CD14-positive monocyte (primary cell): ENCODE results near the gene HPCA. TPM values are rescaled to one million over a fixed set of nuclear protein-coding genes. Genes with fewer than 3 reads are reported as not detected.
A peak's percentile ranks its signal among the peaks of the same experiment; 100 is the strongest.

Source experiments
- DNase-seq, 3 donors: peaks; one replicate each; pipeline ENCODE4 v3.0.0-alpha.2; 2011 to 2022
- H2AFZ ChIP-seq: 2 replicates; pipeline ENCODE4 v1.6.0; 2012; ENCODE audit warnings: mild to moderate bottlenecking, low read depth, low read length, inconsistent platforms; ENCODE audit not compliant: insufficient read depth, poor library complexity, severe bottlenecking
- H3K27ac ChIP-seq, 2 donors: 1 replicate in 1 of 2; 2 replicates in 1 of 2; pipeline ENCODE4 v1.5.1; 2012 to 2013; ENCODE audit warnings: low read length in 2 of 2, control low read depth in 1 of 2, inconsistent platforms in 1 of 2, low read depth in 1 of 2, mild to moderate bottlenecking in 1 of 2
- H3K27me3 ChIP-seq, 2 donors: one replicate each; pipeline versions ENCODE4 v1.6.0 to v1.6.1; 2011 to 2013; ENCODE audit warnings: low read length in 2 of 2; ENCODE audit not compliant: control insufficient read depth in 2 of 2, insufficient read depth in 2 of 2
- H3K36me3 ChIP-seq, 2 donors: replicated peaks in 1 of 2; 1 replicate in 1 of 2; 2 replicates in 1 of 2; pipeline versions ENCODE4 v1.5.1 to v1.6.1; 2012 to 2013; ENCODE audit warnings: low read length in 2 of 2, control low read depth in 1 of 2, inconsistent platforms in 1 of 2, mild to moderate bottlenecking in 1 of 2; ENCODE audit not compliant: insufficient read depth in 2 of 2, control insufficient read depth in 1 of 2
- H3K4me1 ChIP-seq, 2 donors: 1 replicate in 1 of 2; 2 replicates in 1 of 2; pipeline versions ENCODE4 v1.5.1 to v1.6.1; 2012 to 2013; ENCODE audit warnings: low read length in 2 of 2, control low read depth in 1 of 2, inconsistent platforms in 1 of 2, mild to moderate bottlenecking in 1 of 2, moderate library complexity in 1 of 2; ENCODE audit not compliant: insufficient read depth in 2 of 2, control insufficient read depth in 1 of 2
- H3K4me2 ChIP-seq: replicated peaks from 2 replicates; pipeline ENCODE3; 2012; ENCODE audit warnings: low read length, moderate library complexity, mild to moderate bottlenecking; ENCODE audit not compliant: poor library complexity, severe bottlenecking; ENCODE audit errors: extremely low read depth
- H3K4me3 ChIP-seq, 3 experiments: fragments of 200-600 bp in 1 of 3; sonication (generic) in 1 of 3; replicated peaks in 1 of 3; 1 replicate in 2 of 3; 2 replicates in 1 of 3; pipeline ENCODE4 v1.5.1; 2011 to 2013; ENCODE audit warnings: low read length in 3 of 3, mild to moderate bottlenecking in 3 of 3, control low read depth in 2 of 3, low read depth in 2 of 3, inconsistent platforms in 1 of 3, moderate library complexity in 1 of 3
- H3K79me2 ChIP-seq: 2 replicates; pipeline ENCODE4 v1.6.0; 2012; ENCODE audit warnings: mild to moderate bottlenecking, control low read depth, inconsistent platforms, low read length, moderate library complexity; ENCODE audit not compliant: insufficient read depth
- H3K9ac ChIP-seq: 2 replicates; pipeline ENCODE4 v1.6.0; 2017; ENCODE audit warnings: low read length, mild to moderate bottlenecking; ENCODE audit not compliant: insufficient read depth, poor library complexity, severe bottlenecking
- H3K9me3 ChIP-seq, 2 donors: replicated peaks in 1 of 2; 1 replicate in 1 of 2; 2 replicates in 1 of 2; pipeline versions ENCODE4 v1.5.1 to v1.6.1; 2012 to 2013; ENCODE audit warnings: low read length in 2 of 2, control low read depth in 1 of 2; ENCODE audit not compliant: control insufficient read depth in 1 of 2, insufficient read depth in 1 of 2
- H4K20me1 ChIP-seq: 2 replicates; pipeline ENCODE4 v1.6.0; 2012; ENCODE audit warnings: mild to moderate bottlenecking, low read length, control low read depth, moderate library complexity; ENCODE audit not compliant: insufficient read depth
- H3K27ac Mint-ChIP-seq, 7 donors: one replicate each; pipeline ENCODE4 v1.8.0; 2020; ENCODE audit warnings: mild to moderate bottlenecking in 7 of 7, mixed read lengths in 7 of 7, moderate library complexity in 6 of 7, inconsistent platforms in 2 of 7
- H3K27me3 Mint-ChIP-seq, 3 donors: one replicate each; pipeline ENCODE4 v1.8.0; 2021 to 2022; ENCODE audit warnings: low read depth in 3 of 3, mild to moderate bottlenecking in 3 of 3, mixed read lengths in 3 of 3, moderate library complexity in 3 of 3, inconsistent platforms in 1 of 3
- H3K36me3 Mint-ChIP-seq, 2 donors: one replicate each; pipeline ENCODE4 v1.8.0; 2020; ENCODE audit warnings: mixed read lengths in 2 of 2, inconsistent platforms in 1 of 2, mild to moderate bottlenecking in 1 of 2
- H3K4me1 Mint-ChIP-seq: one replicate; pipeline ENCODE4 v1.8.0; 2020; ENCODE audit warnings: mild to moderate bottlenecking, mixed read lengths
- H3K4me3 Mint-ChIP-seq, 2 donors: one replicate each; pipeline ENCODE4 v1.8.0; 2020; ENCODE audit warnings: mild to moderate bottlenecking in 2 of 2, mixed read lengths in 2 of 2, moderate library complexity in 1 of 2
- H3K9me3 Mint-ChIP-seq, 7 donors: one replicate each; pipeline ENCODE4 v1.8.0; 2020 to 2022; ENCODE audit warnings: mixed read lengths in 7 of 7, mild to moderate bottlenecking in 6 of 7, moderate library complexity in 6 of 7, inconsistent platforms in 2 of 7
- WGBS: methylation state at CpG from one replicate; pipeline ENCODE4 v1.1.5; 2013; ENCODE audit warnings: missing lambda C conversion rate; ENCODE audit not compliant: insufficient coverage; 5-methylcytosine and 5-hydroxymethylcytosine counted together
- intact Hi-C, 2 donors: fragments of 100-400 bp; cut with micrococcal nuclease; formaldehyde crosslinking; loops; one replicate each; pipeline versions ENCODE4 v1.15.0 to v1.15.1; 2023
- polyA plus RNA-seq, 3 donors: library from polyadenylated mRNA; depleted of rRNA in 1 of 3; unstranded in 2 of 3; stranded (reverse) in 1 of 3; fragments of 300-500 nt in 2 of 3; fragments of >200 nt in 1 of 3; fragmentation: Illumina TruSeq in 2 of 3; gene quantifications; 1 replicate in 2 of 3; 2 replicates in 1 of 3; pipeline ENCODE4 v1.2.3, GENCODE V29; 2012 to 2021
- TF ChIP-seq, protein P1 (sequence below): fragments of 200-600 bp; IDR thresholded peaks from one replicate; pipeline ENCODE4 v1.8.0; 2022; ENCODE audit warnings: antibody characterized with exemption, mild to moderate bottlenecking

The HPCA gene
- polyA plus RNA-seq, 3 donors: not detected

DNA sequence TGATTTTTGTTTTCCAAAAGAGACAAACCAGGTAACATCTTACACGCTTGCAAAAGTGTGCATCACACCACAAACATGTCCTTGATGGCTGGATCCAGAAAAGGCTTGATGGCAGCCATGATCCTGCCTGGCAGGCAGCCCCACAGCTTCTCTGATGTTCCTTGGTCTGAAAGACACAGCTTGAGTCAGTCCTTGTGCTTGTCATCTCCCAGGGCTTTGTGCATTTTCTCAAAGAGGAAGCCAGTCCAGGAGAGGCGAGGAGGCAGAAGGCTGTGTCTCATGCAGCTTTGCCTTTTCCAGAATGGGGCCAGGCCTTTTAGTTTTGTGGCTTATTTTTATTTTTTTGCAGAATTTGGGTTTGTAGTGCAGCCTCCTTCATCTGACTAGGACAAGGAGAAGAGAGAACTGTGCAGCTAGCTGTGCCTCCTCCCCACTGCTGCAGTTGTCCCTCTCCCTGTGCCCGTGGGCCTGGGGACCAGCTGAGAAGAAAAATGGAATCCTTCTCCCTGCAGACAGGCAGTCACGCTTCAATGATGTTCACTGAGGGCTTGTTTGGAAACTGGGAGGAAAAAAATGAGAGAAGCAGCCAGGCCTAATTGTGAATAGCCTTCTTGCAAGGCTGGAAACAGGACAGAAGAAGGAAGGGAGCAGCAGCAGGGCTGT is 22.9 kb upstream of the HPCA start:
- peak overlapping the region in 1 of 7 donors; percentile 6 for H3K27ac Mint-ChIP-seq
- H3K4me1 Mint-ChIP-seq: no peaks in the 10 kb centered on the region

DNA sequence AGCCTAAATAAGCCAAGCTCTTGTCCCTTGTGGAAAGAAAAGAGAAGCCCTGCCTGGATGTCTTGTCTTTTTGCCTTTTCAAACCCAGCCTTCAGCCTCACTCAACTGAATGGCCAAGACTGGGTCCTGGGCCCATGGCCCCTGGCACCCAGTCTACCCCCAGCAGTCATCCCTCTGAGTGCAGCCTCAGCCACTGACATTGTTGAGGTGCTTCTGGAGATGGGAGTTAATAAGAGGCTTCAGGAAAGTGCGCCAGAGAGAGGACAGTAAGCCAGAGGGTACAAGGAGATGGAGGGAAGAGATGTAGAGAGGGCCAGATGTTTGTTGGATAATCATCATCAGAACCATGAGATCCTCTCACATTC is 22.4 kb upstream of the HPCA start:
- Mint-ChIP-seq H3K27ac (no peak overlapping the region), H3K4me3 (no peak overlapping the region), H3K4me1 (no peaks in the 10 kb centered on the region), H3K27me3 (peaks cover 2 to 9% (median 2%) of the 10 kb centered on the region in 3 donors), H3K36me3 (peaks cover 40 to 49% of the 10 kb centered on the region in 2 donors), H3K9me3 (peaks cover 0 to 2% (median 0%) of the 10 kb centered on the region in 7 donors)
- no peaks in the 10 kb centered on the region for H3K4me1 ChIP-seq
- H3K9ac ChIP-seq: no peak overlapping the region
- H2AFZ ChIP-seq: no peak overlapping the region
- no peaks in the 10 kb centered on the region for H3K27me3 ChIP-seq
- DNase-seq: no peak
- H3K36me3 ChIP-seq: peaks cover 14 to 51% of the 10 kb centered on the region in 2 donors
- H4K20me1 ChIP-seq: no peaks in the 10 kb centered on the region
- H3K4me2 ChIP-seq: no peak overlapping the region
- TF ChIP-seq, protein P1, sequence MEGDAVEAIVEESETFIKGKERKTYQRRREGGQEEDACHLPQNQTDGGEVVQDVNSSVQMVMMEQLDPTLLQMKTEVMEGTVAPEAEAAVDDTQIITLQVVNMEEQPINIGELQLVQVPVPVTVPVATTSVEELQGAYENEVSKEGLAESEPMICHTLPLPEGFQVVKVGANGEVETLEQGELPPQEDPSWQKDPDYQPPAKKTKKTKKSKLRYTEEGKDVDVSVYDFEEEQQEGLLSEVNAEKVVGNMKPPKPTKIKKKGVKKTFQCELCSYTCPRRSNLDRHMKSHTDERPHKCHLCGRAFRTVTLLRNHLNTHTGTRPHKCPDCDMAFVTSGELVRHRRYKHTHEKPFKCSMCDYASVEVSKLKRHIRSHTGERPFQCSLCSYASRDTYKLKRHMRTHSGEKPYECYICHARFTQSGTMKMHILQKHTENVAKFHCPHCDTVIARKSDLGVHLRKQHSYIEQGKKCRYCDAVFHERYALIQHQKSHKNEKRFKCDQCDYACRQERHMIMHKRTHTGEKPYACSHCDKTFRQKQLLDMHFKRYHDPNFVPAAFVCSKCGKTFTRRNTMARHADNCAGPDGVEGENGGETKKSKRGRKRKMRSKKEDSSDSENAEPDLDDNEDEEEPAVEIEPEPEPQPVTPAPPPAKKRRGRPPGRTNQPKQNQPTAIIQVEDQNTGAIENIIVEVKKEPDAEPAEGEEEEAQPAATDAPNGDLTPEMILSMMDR: no peak
- 100% methylated on average over 1 of the region's 1 CpG for WGBS
- intact Hi-C loops: no loop called here
- H3K4me3 ChIP-seq: no peak overlapping the region
- H3K9me3 ChIP-seq: no peaks in the 10 kb centered on the region
- no peak overlapping the region for H3K27ac ChIP-seq
- no peaks in the 10 kb centered on the region for H3K79me2 ChIP-seq

More for the DNA sequence above, 22.9 kb upstream of the HPCA start:
- intact Hi-C loops: no loop called here
- H3K9me3 Mint-ChIP-seq: peaks cover 0 to 2% (median 0%) of the 10 kb centered on the region in 7 donors
- no peak for DNase-seq
- Histone ChIP-seq H3K9ac (no peak overlapping the region), H3K4me1 (no peaks in the 10 kb centered on the region), H3K27ac (no peak overlapping the region), H3K36me3 (peaks cover 16 to 56% of the 10 kb centered on the region in 2 donors), H3K4me3 (no peak overlapping the region), H3K9me3 (no peaks in the 10 kb centered on the region), H2AFZ (no peak overlapping the region), H3K79me2 (no peaks in the 10 kb centered on the region), H4K20me1 (no peaks in the 10 kb centered on the region), H3K4me2 (no peak overlapping the region), H3K27me3 (no peaks in the 10 kb centered on the region)
- peaks cover 40 to 46% of the 10 kb centered on the region in 2 donors for H3K36me3 Mint-ChIP-seq
- WGBS: 100% methylated on average over 3 of the region's 4 CpGs
- H3K4me3 Mint-ChIP-seq: no peak overlapping the region
- peaks cover 0 to 4% (median 2%) of the 10 kb centered on the region in 3 donors for H3K27me3 Mint-ChIP-seq
- TF ChIP-seq, protein P1: no peak
